ENCODE data around the gene SEZ6L2. TPM values are rescaled to one million over a fixed set of nuclear protein-coding genes. Genes with fewer than 3 reads are reported as not detected.

Gene SEZ6L2
- total RNA-seq, 1 experiment from 2014 or later: 46.5 TPM

DNA sequence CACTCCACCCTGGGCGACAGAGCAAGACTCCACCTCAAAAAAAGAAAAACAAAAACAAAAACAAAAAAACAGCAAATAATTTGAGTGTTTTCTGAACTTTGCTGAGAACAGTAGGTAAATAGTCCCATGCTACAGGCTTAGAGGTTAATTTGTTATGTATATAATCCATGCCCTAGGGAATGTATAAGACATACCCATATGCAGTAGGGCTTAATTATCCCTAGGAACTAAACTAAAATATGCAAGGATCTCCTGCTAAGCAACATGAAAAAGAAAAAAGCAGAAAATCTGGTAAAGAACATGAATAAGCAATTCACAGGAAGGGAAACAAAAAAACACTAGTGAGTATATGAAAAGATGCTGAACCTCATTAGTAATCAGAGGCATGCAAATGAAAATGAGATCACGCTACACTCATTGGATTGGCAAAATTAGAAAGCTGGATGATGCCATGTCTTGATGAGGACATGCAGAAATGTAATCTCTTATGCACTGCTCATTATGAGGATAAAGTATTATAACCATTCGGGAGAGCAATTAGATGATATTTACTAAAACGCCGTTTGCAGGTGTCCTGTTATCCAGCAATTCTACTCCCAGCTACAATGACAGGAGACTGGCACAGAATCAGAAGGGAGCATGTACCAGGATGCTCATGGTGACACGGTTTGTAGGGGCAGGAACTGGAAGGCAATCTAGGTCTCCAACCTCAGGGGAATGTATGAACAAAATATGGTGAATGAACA, 21.1 kb upstream of the SEZ6L2 start:
- Histone ChIP-seq H3K9me2 (ENCODE audit: insufficient read depth) (no peaks in the 10 kb centered on the region), H3F3A (ENCODE audit: insufficient read depth, low read depth) (peaks cover 27% of the 10 kb centered on the region), H3K4me3 (no peak overlapping the region), H3K36me3 (ENCODE audit: low read depth) (peaks cover 36% of the 10 kb centered on the region), H4K20me1 (ENCODE audit: insufficient read depth) (peaks cover 5% of the 10 kb centered on the region; the same call in 1 of the 2 replicates), H3K79me2 (ENCODE audit: low read depth) (peaks cover 28% of the 10 kb centered on the region), H3K4me2 (no peak overlapping the region), H3K9me3 (ENCODE audit: insufficient read depth, low read depth) (no peaks in the 10 kb centered on the region), H3K4me1 (replicated peaks; ENCODE audit: insufficient read depth) (peaks cover 24% of the 10 kb centered on the region), H3K27me3 (ENCODE audit: insufficient read depth, low read depth) (no peaks in the 10 kb centered on the region), H2AFZ (no peak overlapping the region), H3K27ac (no peak overlapping the region)
- intact Hi-C loops (cut with micrococcal nuclease; ENCODE audit: unreplicated experiment): no loop called here
- ChIA-PET CTCF (interaction anchor here (1.0 to 1.1 kb wide), 2 partner anchors 53 to 61 kb away, joined by 3 to 4 read pairs; no protein-coding TSS in a partner anchor), POLR2A (ENCODE audit: unreplicated experiment) (no interaction called here)
- TF ChIP-seq, protein P1, sequence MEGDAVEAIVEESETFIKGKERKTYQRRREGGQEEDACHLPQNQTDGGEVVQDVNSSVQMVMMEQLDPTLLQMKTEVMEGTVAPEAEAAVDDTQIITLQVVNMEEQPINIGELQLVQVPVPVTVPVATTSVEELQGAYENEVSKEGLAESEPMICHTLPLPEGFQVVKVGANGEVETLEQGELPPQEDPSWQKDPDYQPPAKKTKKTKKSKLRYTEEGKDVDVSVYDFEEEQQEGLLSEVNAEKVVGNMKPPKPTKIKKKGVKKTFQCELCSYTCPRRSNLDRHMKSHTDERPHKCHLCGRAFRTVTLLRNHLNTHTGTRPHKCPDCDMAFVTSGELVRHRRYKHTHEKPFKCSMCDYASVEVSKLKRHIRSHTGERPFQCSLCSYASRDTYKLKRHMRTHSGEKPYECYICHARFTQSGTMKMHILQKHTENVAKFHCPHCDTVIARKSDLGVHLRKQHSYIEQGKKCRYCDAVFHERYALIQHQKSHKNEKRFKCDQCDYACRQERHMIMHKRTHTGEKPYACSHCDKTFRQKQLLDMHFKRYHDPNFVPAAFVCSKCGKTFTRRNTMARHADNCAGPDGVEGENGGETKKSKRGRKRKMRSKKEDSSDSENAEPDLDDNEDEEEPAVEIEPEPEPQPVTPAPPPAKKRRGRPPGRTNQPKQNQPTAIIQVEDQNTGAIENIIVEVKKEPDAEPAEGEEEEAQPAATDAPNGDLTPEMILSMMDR (conservative IDR thresholded peaks at IDR 0.05): no peak
- no peak for TF ChIP-seq EZH2 (IDR thresholded peaks at IDR 0.05; ENCODE audit: low read depth)
- BruUV-seq (replicated peaks): no TSS peak
- no peak for DNase-seq

DNA sequence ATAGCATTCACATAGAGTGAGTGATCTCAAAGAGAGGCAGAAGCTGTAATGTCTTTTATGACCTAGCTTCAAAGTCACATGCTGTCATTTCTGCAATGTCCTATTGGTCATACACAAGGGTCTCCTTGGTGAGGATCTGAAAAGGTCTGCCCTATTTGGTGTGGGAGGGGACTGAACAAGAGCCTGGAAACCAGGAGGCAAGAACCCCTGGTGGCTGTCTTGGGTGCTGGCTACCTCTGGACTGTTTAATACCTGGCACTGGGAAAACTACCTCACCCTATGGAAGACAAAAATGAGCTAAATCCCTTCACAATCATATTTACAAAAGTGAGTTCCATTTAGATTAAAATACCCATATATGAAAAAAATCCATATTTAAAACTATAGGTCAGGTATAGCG, 17.6 kb upstream of the SEZ6L2 start:
- Histone ChIP-seq H3K27ac (peak overlapping the region; percentile 57; the same call in 1 of the 2 replicates), H3K9me2 (ENCODE audit: insufficient read depth) (no peaks in the 10 kb centered on the region), H3K36me3 (ENCODE audit: low read depth) (peaks cover 35% of the 10 kb centered on the region), H3K79me2 (ENCODE audit: low read depth) (0 out of 2 replicates have a peak, but pooled peaks cover 3% of the 10 kb centered on the region), H3K4me2 (no peak overlapping the region), H3F3A (ENCODE audit: insufficient read depth, low read depth) (peaks cover 32% of the 10 kb centered on the region), H3K9me3 (ENCODE audit: insufficient read depth, low read depth) (no peaks in the 10 kb centered on the region), H3K27me3 (ENCODE audit: insufficient read depth, low read depth) (no peaks in the 10 kb centered on the region), H2AFZ (no peak overlapping the region), H3K4me3 (no peak overlapping the region), H4K20me1 (ENCODE audit: insufficient read depth) (peaks cover 5% of the 10 kb centered on the region; the same call in 1 of the 2 replicates), H3K4me1 (replicated peaks; ENCODE audit: insufficient read depth) (peaks cover 16% of the 10 kb centered on the region)
- intact Hi-C loops (cut with micrococcal nuclease; ENCODE audit: unreplicated experiment): no loop called here
- TF ChIP-seq, protein P1 (conservative IDR thresholded peaks at IDR 0.05): no peak
- ChIA-PET CTCF (no interaction called here), POLR2A (ENCODE audit: unreplicated experiment) (interaction anchor here (0.7 kb wide), 1 partner anchor 28 kb away, joined by 3 read pairs; no protein-coding TSS in a partner anchor)
- DNase-seq: no peak
- no TSS peak for BruUV-seq (replicated peaks)

DNA sequence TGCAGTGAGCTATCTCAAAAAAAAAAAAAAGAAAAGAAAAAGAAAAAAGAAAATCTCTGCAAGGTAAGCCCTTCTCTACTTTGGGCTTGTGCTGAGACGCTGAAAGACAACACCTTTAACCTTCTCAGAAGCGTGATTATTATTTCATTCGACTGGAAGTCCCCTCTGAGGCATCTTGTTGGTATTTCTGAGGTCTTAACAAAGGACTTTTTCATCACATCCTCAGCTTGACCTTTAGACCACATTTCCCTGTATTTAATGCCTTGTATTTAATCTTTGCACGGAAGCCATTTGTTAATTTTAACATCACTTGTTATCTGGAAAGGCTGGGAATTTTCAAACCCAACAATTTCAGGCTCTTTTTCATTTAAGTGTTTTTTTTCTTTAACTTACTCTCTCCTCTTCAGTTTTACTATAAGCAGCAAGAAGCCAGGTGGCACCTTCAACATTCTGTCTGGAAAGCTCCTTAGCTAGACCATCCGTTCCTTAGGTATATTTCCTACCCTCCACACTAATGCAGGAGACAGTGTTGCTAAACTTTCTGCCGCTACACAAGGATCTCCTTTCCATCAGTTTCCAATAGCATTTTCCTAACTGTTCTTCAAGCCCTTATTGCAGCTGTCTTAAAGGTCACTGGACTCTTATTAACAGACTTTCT, 16.4 kb upstream of the SEZ6L2 start:
- peaks cover 31% of the 10 kb centered on the region for H3K36me3 ChIP-seq (ENCODE audit: low read depth)
- DNase-seq: peak in 1 of 2 experiments; percentile 61
- BruUV-seq (replicated peaks): no TSS peak
- no peaks in the 10 kb centered on the region for H3K9me3 ChIP-seq (ENCODE audit: insufficient read depth, low read depth)
- peaks cover 5% of the 10 kb centered on the region; the same call in 1 of the 2 replicates for H4K20me1 ChIP-seq (ENCODE audit: insufficient read depth)
- ChIA-PET CTCF (no interaction called here), POLR2A (ENCODE audit: unreplicated experiment) (interaction anchor here (0.6 to 0.7 kb wide), 3 partner anchors 108 to 1312 kb away, joined by 3 to 20 read pairs (median 3); partner anchors contain the start of gene CTF1)
- peak overlapping the region; percentile 8; the same call in 1 of the 2 replicates for H3K4me2 ChIP-seq
- intact Hi-C loops (cut with micrococcal nuclease; ENCODE audit: unreplicated experiment): no loop called here
- H3K27me3 ChIP-seq (ENCODE audit: insufficient read depth, low read depth): no peaks in the 10 kb centered on the region
- peak overlapping the region; percentile 57 for H3K27ac ChIP-seq
- no peak overlapping the region for H2AFZ ChIP-seq
- peaks cover 16% of the 10 kb centered on the region for H3K4me1 ChIP-seq (replicated peaks; ENCODE audit: insufficient read depth)
- peaks cover 26% of the 10 kb centered on the region for H3F3A ChIP-seq (ENCODE audit: insufficient read depth, low read depth)
- 0 out of 2 replicates have a peak, but pooled peaks cover 3% of the 10 kb centered on the region for H3K79me2 ChIP-seq (ENCODE audit: low read depth)
- TF ChIP-seq, protein P1 (conservative IDR thresholded peaks at IDR 0.05): no peak
- no peak for TF ChIP-seq EZH2 (IDR thresholded peaks at IDR 0.05; ENCODE audit: low read depth)
- H3K4me3 ChIP-seq: no peak overlapping the region
- H3K9me2 ChIP-seq (ENCODE audit: insufficient read depth): no peaks in the 10 kb centered on the region

Data from PC-9 (cell line).